Adrenal gland (tissue), 5 donors: Measurements from ENCODE around the gene GABPB2.

Experiments
- POLR2A ChIP-seq, 2 donors: fragments of 450-650 bp; IDR thresholded peaks; one replicate each; pipeline ENCODE4 v1.6.1; 2017; ENCODE audit warnings: antibody characterized with exemption in 2 of 2, mild to moderate bottlenecking in 2 of 2, moderate library complexity in 1 of 2
- TF ChIP-seq, protein P1 (sequence below), 6 experiments: fragments of 450-650 bp in 4 of 6; fragments of 200-600 bp in 2 of 6; sonication (generic) in 1 of 6; IDR thresholded peaks; 1 replicate in 5 of 6; 2 replicates in 1 of 6; pipeline versions ENCODE4 v1.5.1 to v1.8.0; 2016 to 2021; ENCODE audit warnings: antibody characterized with exemption in 6 of 6, mild to moderate bottlenecking in 2 of 6, moderate library complexity in 1 of 6
- donor health status: DM: no; HTN: no; CAD: no.

- TF ChIP-seq, protein P1, sequence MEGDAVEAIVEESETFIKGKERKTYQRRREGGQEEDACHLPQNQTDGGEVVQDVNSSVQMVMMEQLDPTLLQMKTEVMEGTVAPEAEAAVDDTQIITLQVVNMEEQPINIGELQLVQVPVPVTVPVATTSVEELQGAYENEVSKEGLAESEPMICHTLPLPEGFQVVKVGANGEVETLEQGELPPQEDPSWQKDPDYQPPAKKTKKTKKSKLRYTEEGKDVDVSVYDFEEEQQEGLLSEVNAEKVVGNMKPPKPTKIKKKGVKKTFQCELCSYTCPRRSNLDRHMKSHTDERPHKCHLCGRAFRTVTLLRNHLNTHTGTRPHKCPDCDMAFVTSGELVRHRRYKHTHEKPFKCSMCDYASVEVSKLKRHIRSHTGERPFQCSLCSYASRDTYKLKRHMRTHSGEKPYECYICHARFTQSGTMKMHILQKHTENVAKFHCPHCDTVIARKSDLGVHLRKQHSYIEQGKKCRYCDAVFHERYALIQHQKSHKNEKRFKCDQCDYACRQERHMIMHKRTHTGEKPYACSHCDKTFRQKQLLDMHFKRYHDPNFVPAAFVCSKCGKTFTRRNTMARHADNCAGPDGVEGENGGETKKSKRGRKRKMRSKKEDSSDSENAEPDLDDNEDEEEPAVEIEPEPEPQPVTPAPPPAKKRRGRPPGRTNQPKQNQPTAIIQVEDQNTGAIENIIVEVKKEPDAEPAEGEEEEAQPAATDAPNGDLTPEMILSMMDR (IDR thresholded peaks at IDR 0.05) = no peak
- no peak for TF ChIP-seq POLR2A (IDR thresholded peaks at IDR 0.05)
These were observed 11.9 kb upstream of the GABPB2 start for GRCh38 chr1:151058692-151059091.
